Lower lobe of right lung (tissue), 2 donors: ENCODE measurements around the gene CHST1. TPM values are rescaled to one million over a fixed set of nuclear protein-coding genes. Genes with fewer than 3 reads are reported as not detected.

Experiments
- ATAC-seq, 2 donors: fragments of 200-7000 bp; cut with Tn5 transposase; one replicate each; pipeline ENCODE4 v1.9.1; 2020 to 2022; ENCODE audit warnings: mild to moderate bottlenecking in 2 of 2, moderate library complexity in 2 of 2
- DNase-seq: peaks from one replicate; pipeline ENCODE4 v3.0.0-alpha.2; 2020
- H3K27ac ChIP-seq: fragments of 200-600 bp; one replicate; pipeline ENCODE4 v1.8.0; 2022
- H3K27me3 ChIP-seq: fragments of 200-600 bp; one replicate; pipeline ENCODE4 v1.8.0; 2022; ENCODE audit warnings: low read depth
- H3K36me3 ChIP-seq: fragments of 200-600 bp; one replicate; pipeline ENCODE4 v1.8.0; 2022; ENCODE audit warnings: mild to moderate bottlenecking
- H3K4me1 ChIP-seq: fragments of 200-600 bp; one replicate; pipeline ENCODE4 v1.8.0; 2022
- H3K4me3 ChIP-seq: fragments of 200-600 bp; one replicate; pipeline ENCODE4 v1.8.0; 2022; ENCODE audit warnings: mild to moderate bottlenecking
- H3K9me3 ChIP-seq: fragments of 200-600 bp; one replicate; pipeline ENCODE4 v1.8.0; 2022
- intact Hi-C: fragments of 100-400 bp; cut with DNase I; formaldehyde crosslinking; loops from one replicate; pipeline ENCODE4 v1.11.0; 2022
- total RNA-seq: library from RNA; stranded (reverse); fragmentation: NEBNext Ultra II Directional; extraction: Animal tissue kit (Norgen Biotek cat#: 25700); gene quantifications from one replicate; pipeline ENCODE4 v1.2.1, GENCODE V29; 2021
- TF ChIP-seq, protein P1 (sequence below): fragments of 200-600 bp; IDR thresholded peaks from one replicate; pipeline ENCODE4 v1.8.0; 2022; ENCODE audit warnings: antibody characterized with exemption, mild to moderate bottlenecking
- donor health status: DM: no; HTN: yes; CAD: no; lungs with severe emphysema.

CHST1 gene
- total RNA-seq, 1 donor from 2014 or later, result 4.6 TPM

DNA sequence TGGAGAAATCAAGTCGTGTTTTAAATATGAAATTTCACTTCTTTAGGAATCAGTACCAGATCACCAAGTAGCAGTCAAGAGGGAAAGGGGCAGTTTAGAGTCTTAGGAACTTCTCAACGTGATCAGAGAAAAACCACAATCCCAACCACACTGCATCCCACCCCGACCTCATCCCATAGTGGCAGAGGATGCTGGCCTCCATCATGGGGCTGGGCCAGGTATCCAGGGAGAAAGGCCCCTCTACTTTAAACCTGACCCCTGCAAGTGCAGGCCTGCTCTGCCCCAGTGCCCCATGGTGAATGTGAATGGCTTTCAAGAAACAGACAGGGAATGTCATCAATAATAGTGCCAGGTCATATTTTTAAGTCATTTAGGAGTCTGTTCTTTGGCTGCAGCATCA is 12.1 kb downstream of the CHST1 start:
- Histone ChIP-seq H3K4me1 (peaks cover 16% of the 10 kb centered on the region), H3K9me3 (no peaks in the 10 kb centered on the region), H3K36me3 (no peaks in the 10 kb centered on the region), H3K27ac (no peak overlapping the region), H3K27me3 (peaks cover 26% of the 10 kb centered on the region), H3K4me3 (no peak overlapping the region)
- TF ChIP-seq, protein P1, sequence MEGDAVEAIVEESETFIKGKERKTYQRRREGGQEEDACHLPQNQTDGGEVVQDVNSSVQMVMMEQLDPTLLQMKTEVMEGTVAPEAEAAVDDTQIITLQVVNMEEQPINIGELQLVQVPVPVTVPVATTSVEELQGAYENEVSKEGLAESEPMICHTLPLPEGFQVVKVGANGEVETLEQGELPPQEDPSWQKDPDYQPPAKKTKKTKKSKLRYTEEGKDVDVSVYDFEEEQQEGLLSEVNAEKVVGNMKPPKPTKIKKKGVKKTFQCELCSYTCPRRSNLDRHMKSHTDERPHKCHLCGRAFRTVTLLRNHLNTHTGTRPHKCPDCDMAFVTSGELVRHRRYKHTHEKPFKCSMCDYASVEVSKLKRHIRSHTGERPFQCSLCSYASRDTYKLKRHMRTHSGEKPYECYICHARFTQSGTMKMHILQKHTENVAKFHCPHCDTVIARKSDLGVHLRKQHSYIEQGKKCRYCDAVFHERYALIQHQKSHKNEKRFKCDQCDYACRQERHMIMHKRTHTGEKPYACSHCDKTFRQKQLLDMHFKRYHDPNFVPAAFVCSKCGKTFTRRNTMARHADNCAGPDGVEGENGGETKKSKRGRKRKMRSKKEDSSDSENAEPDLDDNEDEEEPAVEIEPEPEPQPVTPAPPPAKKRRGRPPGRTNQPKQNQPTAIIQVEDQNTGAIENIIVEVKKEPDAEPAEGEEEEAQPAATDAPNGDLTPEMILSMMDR, result no peak
- no peak for DNase-seq
- ATAC-seq, result no peak
- intact Hi-C loops, result loop anchor here (10.0 kb wide), 1 partner anchor 278 kb away; no protein-coding TSS in a partner anchor

DNA sequence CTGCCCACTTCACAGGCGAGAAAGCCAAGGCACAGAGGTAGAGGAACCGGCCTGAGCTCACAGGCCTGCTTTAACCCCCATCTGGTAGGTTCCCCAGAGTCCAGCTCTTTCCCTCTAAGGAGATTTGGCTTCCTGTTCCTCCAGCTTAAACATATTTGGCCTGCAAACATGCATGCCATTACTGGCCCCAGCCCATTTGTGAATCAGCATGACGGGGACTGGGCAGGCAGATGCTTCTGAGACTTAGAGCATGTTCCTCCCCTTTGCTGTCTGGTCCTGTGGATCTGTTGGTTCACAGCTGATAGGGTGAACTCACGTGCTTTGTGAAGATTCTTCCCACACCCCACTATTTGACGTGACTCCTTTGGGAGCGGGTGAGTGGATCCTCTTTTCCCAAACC is 12.6 kb downstream of the CHST1 start:
- peaks cover 25% of the 10 kb centered on the region for H3K27me3 ChIP-seq

DNA sequence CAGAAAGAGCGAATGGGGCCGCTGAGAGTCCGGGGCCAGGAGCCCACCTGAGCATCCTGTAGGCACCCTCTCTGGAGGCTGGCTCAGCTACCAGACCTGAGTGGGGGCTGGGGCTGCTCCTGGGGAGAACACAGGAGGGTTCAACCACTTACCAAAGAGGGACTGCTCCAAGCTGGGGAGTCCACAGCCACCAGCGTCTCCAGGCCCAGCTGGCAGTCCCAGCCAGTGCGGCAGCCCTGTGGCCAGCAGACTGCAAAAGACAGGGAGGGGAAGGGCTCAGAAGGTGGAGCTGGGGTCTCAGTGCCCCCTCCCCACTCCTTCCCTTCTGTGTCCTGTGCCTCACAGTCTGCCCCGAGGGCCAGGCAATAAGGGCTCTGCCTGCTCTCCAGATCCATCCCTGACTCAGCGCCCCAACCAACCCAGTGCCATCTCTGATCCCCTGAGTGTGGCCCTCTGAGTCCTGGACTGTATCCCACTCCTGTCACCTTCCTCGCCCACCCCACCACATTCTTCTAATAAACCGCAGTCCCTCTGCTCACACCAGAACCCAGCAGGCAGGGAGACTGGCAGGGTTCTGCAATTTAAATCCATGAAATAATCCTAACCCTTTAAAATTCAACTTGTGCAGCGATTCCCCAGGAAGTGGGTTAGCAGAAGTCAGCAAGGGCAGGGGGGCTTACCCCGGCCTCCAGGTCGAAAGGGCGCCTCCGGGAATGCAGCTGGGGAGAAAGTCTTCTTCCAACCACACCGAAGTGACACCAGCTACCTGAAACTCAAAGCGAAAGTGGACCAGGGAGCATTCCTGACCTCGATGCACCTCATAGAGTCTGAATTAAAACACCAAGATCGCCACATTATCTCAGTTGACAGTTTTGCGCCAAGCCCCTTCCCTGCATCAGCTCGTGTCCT is 13.3 kb downstream of the CHST1 start:
- Histone ChIP-seq H3K4me1 (peaks cover 11% of the 10 kb centered on the region), H3K9me3 (no peaks in the 10 kb centered on the region), H3K4me3 (no peak overlapping the region), H3K27me3 (peaks cover 24% of the 10 kb centered on the region), H3K27ac (no peak overlapping the region), H3K36me3 (no peaks in the 10 kb centered on the region)
- DNase-seq, result no peak
- intact Hi-C loops, result loop anchor here (10.0 kb wide), 1 partner anchor 277 kb away; no protein-coding TSS in a partner anchor
- TF ChIP-seq, protein P1, result no peak
- no peak for ATAC-seq

More for the DNA sequence above, 12.6 kb downstream of the CHST1 start:
- Histone ChIP-seq H3K4me3 (no peak overlapping the region), H3K36me3 (no peaks in the 10 kb centered on the region), H3K9me3 (no peaks in the 10 kb centered on the region), H3K4me1 (peaks cover 11% of the 10 kb centered on the region), H3K27ac (no peak overlapping the region)
- DNase-seq (no peak), ATAC-seq (no peak)
- intact Hi-C loops, result loop anchor here (10.0 kb wide), 1 partner anchor 278 kb away; no protein-coding TSS in a partner anchor
- TF ChIP-seq, protein P1, result no peak

DNA sequence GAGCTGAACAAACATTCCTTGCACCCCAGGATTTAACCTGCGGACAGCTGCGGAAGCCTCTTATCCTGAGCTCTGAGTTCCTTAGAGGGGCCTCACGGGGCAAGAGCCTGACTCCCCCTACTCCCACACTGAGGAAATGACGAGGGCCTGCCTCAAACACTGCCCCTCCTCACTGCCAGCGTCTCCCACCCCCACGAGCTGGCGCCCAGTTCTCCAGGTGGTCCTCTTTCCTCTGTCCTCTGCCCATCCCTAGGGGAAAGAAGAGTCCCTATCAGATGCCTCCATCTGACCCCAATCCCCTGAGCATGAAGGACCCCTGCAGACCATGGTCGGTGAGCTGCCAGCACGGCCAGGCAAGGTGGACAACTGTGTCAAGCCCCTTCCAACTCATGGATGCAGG is 14.3 kb downstream of the CHST1 start:
- no peak overlapping the region for H3K4me3 ChIP-seq
- TF ChIP-seq, protein P1, result no peak
- peaks cover 15% of the 10 kb centered on the region for H3K27me3 ChIP-seq
- peaks cover 11% of the 10 kb centered on the region for H3K4me1 ChIP-seq
- ATAC-seq, result no peak
- intact Hi-C loops, result loop anchor here (10.0 kb wide), 1 partner anchor 276 kb away; no protein-coding TSS in a partner anchor
- no peaks in the 10 kb centered on the region for H3K9me3 ChIP-seq
- H3K36me3 ChIP-seq, result no peaks in the 10 kb centered on the region
- H3K27ac ChIP-seq, result no peak overlapping the region
- DNase-seq, result no peak

DNA sequence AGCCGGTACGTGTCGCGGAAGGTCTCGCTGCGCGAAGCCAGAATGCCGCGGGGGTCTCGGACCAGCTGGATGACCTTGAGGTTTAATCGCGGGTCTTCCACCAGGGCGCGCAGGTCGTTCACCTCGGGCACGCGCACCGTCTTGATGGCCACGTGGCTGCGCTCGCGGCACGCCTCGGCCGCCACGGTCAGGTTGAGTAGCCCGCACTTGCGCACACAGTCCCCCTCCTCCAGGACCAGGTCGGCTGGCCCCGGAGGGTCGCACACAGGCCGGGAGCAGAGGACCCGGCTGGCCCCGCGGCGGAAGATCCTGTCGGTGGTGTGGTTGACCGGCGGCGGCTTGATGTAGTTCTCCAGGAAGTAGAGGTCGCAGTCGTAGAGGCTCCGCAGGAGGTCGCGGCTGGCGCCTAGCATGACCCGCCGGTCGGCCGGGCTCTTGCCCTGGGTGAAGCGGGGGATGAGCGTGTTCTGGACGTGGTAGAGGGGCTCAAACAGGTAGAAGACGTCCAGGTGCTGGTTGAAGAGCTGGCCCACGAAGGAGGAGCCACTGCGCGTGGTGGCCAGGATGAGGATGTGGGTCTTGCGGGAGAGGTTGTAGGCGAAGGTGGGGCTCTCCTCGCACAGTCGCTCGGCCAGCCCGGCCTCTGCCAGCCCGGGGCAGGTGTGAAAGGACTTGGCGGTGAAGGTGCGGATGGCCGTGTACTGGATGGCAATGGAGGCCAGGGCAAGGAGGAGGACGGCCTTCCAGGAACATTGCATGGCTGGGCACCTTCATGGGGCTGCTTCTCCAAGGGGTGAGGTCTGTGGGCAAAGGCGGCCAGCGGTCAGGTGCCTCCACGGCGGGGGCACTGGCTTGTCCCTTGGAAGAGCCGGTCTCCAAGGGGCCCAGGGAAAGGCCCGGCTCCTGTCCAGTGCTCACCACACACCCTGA is 15.0 kb downstream of the CHST1 start:
- Histone ChIP-seq H3K27ac (no peak overlapping the region), H3K4me3 (no peak overlapping the region), H3K27me3 (peaks cover 11% of the 10 kb centered on the region), H3K36me3 (no peaks in the 10 kb centered on the region), H3K9me3 (no peaks in the 10 kb centered on the region), H3K4me1 (peaks cover 10% of the 10 kb centered on the region)
- TF ChIP-seq, protein P1, result no peak
- intact Hi-C loops, result loop anchor here (10.0 kb wide), 1 partner anchor 276 kb away; no protein-coding TSS in a partner anchor
- no peak for ATAC-seq
- DNase-seq, result no peak
